Adrenal gland (tissue), 12 donors: ENCODE measurements around the gene EIF2S2. TPM values are rescaled to one million over a fixed set of nuclear protein-coding genes. Genes with fewer than 3 reads are reported as not detected.

Experiments
- DNase-seq, 7 donors: peaks; one replicate each; pipeline ENCODE4 v3.0.0-alpha.2; 2019 to 2020
- H3K27ac ChIP-seq, 5 donors: fragments of 200-600 bp; sonication (generic) in 4 of 5; 1 replicate in 3 of 5; 2 replicates in 2 of 5; pipeline versions ENCODE4 v1.5.1 to v1.8.0; 2016 to 2020; ENCODE audit warnings: mild to moderate bottlenecking in 1 of 5
- H3K27me3 ChIP-seq: fragments of 200-600 bp; 2 replicates; pipeline ENCODE4 v1.8.0; 2021
- H3K36me3 ChIP-seq, 2 donors: fragments of 200-600 bp; replicated peaks in 1 of 2; 1 replicate in 1 of 2; 2 replicates in 1 of 2; pipeline versions ENCODE4 v1.5.1 to v1.8.0; 2018 to 2022
- H3K4me1 ChIP-seq, 2 donors: fragments of 200-600 bp; replicated peaks in 1 of 2; 1 replicate in 1 of 2; 2 replicates in 1 of 2; pipeline versions ENCODE4 v1.5.1 to v1.8.0; 2018 to 2021
- H3K4me3 ChIP-seq, 4 donors: fragments of 200-600 bp; sonication (generic) in 3 of 4; one replicate each; pipeline ENCODE4 v1.5.1; 2016 to 2018
- H3K9me3 ChIP-seq, 3 donors: fragments of 200-600 bp; sonication (generic) in 1 of 3; replicated peaks in 1 of 3; 1 replicate in 2 of 3; 2 replicates in 1 of 3; pipeline versions ENCODE4 v1.5.1 to v1.8.0; 2016 to 2021
- CTCF ChIP-seq, 6 experiments: fragments of 450-650 bp in 4 of 6; fragments of 200-600 bp in 2 of 6; sonication (generic) in 1 of 6; IDR thresholded peaks; 1 replicate in 5 of 6; 2 replicates in 1 of 6; pipeline versions ENCODE4 v1.5.1 to v1.8.0; 2016 to 2021; ENCODE audit warnings: antibody characterized with exemption in 6 of 6, mild to moderate bottlenecking in 2 of 6, moderate library complexity in 1 of 6
- POLR2A ChIP-seq, 2 donors: fragments of 450-650 bp; IDR thresholded peaks; one replicate each; pipeline ENCODE4 v1.6.1; 2017; ENCODE audit warnings: antibody characterized with exemption in 2 of 2, mild to moderate bottlenecking in 2 of 2, moderate library complexity in 1 of 2
- WGBS, 4 donors: extraction: QIAGEN DNeasy Blood & Tissue Kit in 2 of 4; methylation state at CpG; one replicate each; pipeline versions ENCODE4 v1.1.5 to v1.1.7; 2013 to 2017; 5-methylcytosine and 5-hydroxymethylcytosine counted together
- intact Hi-C, 2 donors: fragments of 100-400 bp; cut with DNase I; formaldehyde crosslinking; loops; one replicate each; pipeline versions ENCODE4 v1.14.1 to v1.15.0; 2022 to 2023
- polyA plus RNA-seq, 3 donors: library from polyadenylated mRNA; stranded (reverse); fragments of 200-250 nt in 2 of 3; fragments of 350-450 nt in 1 of 3; fragmentation: Illumina TruSeq in 1 of 3; extraction: RNeasy Lipid Tissue Mini Kit (QIAGEN cat#74804) in 1 of 3; gene quantifications; one replicate each; pipeline ENCODE4 v1.2.3, GENCODE V29; 2013 to 2014
- total RNA-seq, 9 donors: library from RNA; depleted of rRNA in 4 of 9; stranded (reverse); fragments of >200 nt in 4 of 9; fragments of 120-200 nt in 1 of 9; fragmentation: NEBNext Ultra II Directional in 1 of 9; extraction: Animal tissue kit (Norgen Biotek cat#: 25700) in 1 of 9; gene quantifications; one replicate each; pipeline versions ENCODE4 v1.1.0 to v1.2.4, GENCODE V29; 2013 to 2023
- donor health status: healthy with polysubstance abuse.
- donor health status: Bipolar disorder and iron deficiency.
- donor health status: DM: yes; HTN: yes; CAD: no.
- donor health status: DM: no; HTN: no; CAD: no.
- donor health status: DM: no; HTN: no; CAD: no.
- donor health status: DM: yes; HTN: yes; CAD: no.

The EIF2S2 gene
- total and polyA plus RNA-seq, 12 donors: 26.7 to 204 (median 49.9) TPM

DNA sequence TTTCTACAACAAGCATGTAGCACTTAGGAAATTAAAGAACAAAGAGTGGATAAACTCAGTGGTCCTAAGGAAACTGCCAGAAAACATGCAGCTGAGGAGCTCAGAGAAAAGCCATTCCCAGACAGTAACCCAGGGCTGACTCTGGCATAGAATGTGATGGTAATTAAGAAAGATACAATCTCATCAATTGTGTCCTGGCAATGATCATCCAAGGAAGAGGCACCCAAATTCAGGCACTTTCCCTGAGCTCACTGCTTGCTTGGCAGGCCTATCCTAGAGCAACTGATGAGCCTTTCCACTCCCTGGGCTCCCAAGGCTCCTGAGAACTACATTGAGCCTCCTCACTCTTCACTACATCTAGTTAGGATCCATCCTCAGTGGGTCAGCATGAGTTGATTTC lies 16.2 kb downstream of the EIF2S2 start:
- peaks cover 0 to 95% of the 10 kb centered on the region in 2 donors for H3K36me3 ChIP-seq
- H3K9me3 ChIP-seq: no peaks in the 10 kb centered on the region
- no peaks in the 10 kb centered on the region for H3K27me3 ChIP-seq
- H3K4me3 ChIP-seq: no peak overlapping the region
- no peak for DNase-seq
- intact Hi-C loops: no loop called here
- TF ChIP-seq POLR2A (IDR thresholded peaks at IDR 0.05): no peak
- TF ChIP-seq CTCF (IDR thresholded peaks at IDR 0.05): no peak
- no peaks in the 10 kb centered on the region for H3K4me1 ChIP-seq
- no peak overlapping the region for H3K27ac ChIP-seq

DNA sequence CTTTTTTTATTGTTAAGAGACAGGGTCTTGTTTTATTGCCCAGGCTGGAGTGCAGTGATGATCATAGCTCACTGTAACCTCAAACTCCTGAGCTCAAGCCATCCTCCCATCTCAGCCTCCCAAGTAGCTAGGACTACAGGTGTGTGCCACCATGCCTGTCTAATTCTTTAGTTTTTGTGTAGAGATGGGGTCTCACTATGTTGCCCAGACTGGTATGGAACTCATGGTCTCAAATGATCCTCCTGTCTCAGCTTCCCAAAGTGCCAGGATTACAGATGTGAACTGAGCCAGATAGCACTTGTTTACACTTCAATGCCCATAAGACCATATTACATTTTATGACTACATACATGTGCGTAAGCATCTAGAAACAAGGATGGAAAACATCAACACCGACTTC lies 18.1 kb downstream of the EIF2S2 start:
- Histone ChIP-seq H3K4me3 (no peak overlapping the region), H3K4me1 (no peaks in the 10 kb centered on the region), H3K27ac (no peak overlapping the region), H3K9me3 (no peaks in the 10 kb centered on the region), H3K36me3 (peaks cover 0 to 98% of the 10 kb centered on the region in 2 donors), H3K27me3 (no peaks in the 10 kb centered on the region)
- 94 to 100% (median 96%) methylated on average over 2 of the region's 2 CpGs for WGBS, 4 donors
- intact Hi-C loops: no loop called here
- no peak for TF ChIP-seq CTCF (IDR thresholded peaks at IDR 0.05)
- TF ChIP-seq POLR2A (IDR thresholded peaks at IDR 0.05): no peak
- DNase-seq: no peak

DNA sequence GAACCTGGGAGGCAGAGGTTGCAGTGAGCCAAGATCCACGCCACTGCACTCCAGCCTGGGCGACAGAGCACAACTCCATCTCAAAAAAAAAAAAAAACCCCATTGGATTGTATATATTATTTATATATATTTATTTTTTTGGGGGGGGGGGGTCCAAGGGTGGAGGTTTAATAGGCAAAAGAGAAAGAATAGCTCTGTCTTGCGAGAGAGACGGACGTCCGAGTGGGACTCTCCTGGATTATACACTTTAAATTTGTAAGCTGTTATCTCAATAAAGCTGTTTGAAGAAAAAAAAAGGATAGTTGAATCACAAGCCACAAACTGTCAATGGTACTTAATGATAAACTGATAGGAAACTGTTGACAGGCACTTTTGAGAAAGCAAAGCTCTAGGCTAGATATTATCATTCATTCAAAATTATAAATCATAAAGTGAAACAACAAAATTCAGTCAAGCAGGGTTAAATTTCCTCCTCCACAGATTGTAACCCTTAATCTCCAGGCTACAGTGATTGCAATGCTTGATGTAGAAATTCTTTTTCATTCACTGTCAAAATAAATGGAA lies 20.3 kb downstream of the EIF2S2 start:
- H3K4me1 ChIP-seq: no peaks in the 10 kb centered on the region
- intact Hi-C loops: no loop called here
- DNase-seq: peak in 1 of 7 donors; percentile 28
- no peaks in the 10 kb centered on the region for H3K27me3 ChIP-seq
- 94 to 96% (median 95%) methylated on average over 6 of the region's 6 CpGs for whole genome bisulfite sequencing, 4 donors
- no peak for TF ChIP-seq CTCF (IDR thresholded peaks at IDR 0.05)
- no peak for TF ChIP-seq POLR2A (IDR thresholded peaks at IDR 0.05)
- no peak overlapping the region for H3K4me3 ChIP-seq
- no peaks in the 10 kb centered on the region for H3K9me3 ChIP-seq
- H3K27ac ChIP-seq: no peak overlapping the region
- peaks cover 0 to 97% of the 10 kb centered on the region in 2 donors for H3K36me3 ChIP-seq

- no peak overlapping the region for H3K4me3 ChIP-seq
- no peak for DNase-seq
- intact Hi-C loops: no loop called here
- no peaks in the 10 kb centered on the region for H3K4me1 ChIP-seq
- TF ChIP-seq POLR2A (IDR thresholded peaks at IDR 0.05) (no peak), CTCF (IDR thresholded peaks at IDR 0.05) (no peak)
- H3K36me3 ChIP-seq: peaks cover 0 to 95% of the 10 kb centered on the region in 2 donors
- H3K27ac ChIP-seq: no peak overlapping the region
- WGBS, 4 donors: 91 to 100% (median 96%) methylated on average over 2 of the region's 2 CpGs
- no peaks in the 10 kb centered on the region for H3K27me3 ChIP-seq
- H3K9me3 ChIP-seq: no peaks in the 10 kb centered on the region
Observed at GRCh38 chr20:34090645-34091044, 21.4 kb downstream of the EIF2S2 start.
